Testis (tissue), 2 donors: Measurements from ENCODE around the gene LIF.

Experiments
- POLR2A ChIP-seq: fragments of 450-650 bp; IDR thresholded peaks from one replicate; pipeline ENCODE4 v1.6.1; 2017; ENCODE audit warnings: antibody characterized with exemption, mild to moderate bottlenecking, moderate library complexity
- TF ChIP-seq, protein P1 (sequence below), 3 experiments: fragments of 450-650 bp in 2 of 3; fragments of 200-600 bp in 1 of 3; sonication (generic) in 1 of 3; IDR thresholded peaks; one replicate each; pipeline ENCODE4 v1.5.1; 2016 to 2019; ENCODE audit warnings: antibody characterized with exemption in 3 of 3, mild to moderate bottlenecking in 2 of 3, moderate library complexity in 1 of 3

- TF ChIP-seq, protein P1, sequence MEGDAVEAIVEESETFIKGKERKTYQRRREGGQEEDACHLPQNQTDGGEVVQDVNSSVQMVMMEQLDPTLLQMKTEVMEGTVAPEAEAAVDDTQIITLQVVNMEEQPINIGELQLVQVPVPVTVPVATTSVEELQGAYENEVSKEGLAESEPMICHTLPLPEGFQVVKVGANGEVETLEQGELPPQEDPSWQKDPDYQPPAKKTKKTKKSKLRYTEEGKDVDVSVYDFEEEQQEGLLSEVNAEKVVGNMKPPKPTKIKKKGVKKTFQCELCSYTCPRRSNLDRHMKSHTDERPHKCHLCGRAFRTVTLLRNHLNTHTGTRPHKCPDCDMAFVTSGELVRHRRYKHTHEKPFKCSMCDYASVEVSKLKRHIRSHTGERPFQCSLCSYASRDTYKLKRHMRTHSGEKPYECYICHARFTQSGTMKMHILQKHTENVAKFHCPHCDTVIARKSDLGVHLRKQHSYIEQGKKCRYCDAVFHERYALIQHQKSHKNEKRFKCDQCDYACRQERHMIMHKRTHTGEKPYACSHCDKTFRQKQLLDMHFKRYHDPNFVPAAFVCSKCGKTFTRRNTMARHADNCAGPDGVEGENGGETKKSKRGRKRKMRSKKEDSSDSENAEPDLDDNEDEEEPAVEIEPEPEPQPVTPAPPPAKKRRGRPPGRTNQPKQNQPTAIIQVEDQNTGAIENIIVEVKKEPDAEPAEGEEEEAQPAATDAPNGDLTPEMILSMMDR (IDR thresholded peaks at IDR 0.05), result no peak
- no peak for TF ChIP-seq POLR2A
Measured at GRCh38 chr22:30241576-30242371, 4.8 kb downstream of the LIF start.
